Fibroblast of mammary gland (primary cell): Measurements from ENCODE around the gene NDEL1.

Experiments used
- DNase-seq: peaks from one replicate; pipeline ENCODE4 v3.0.0-alpha.2; 2010; ENCODE audit warnings: low read depth
- H3K4me3 ChIP-seq: 2 replicates; pipeline ENCODE4 v1.5.1; 2011; ENCODE audit warnings: low read depth, mild to moderate bottlenecking, low read length, moderate library complexity; ENCODE audit not compliant: control insufficient read depth
- CTCF ChIP-seq: conservative IDR thresholded peaks from 2 replicates; pipeline ENCODE4 v1.5.1; 2011; ENCODE audit warnings: low read depth, low read length, inconsistent platforms; ENCODE audit not compliant: control insufficient read depth, insufficient read depth

The NDEL1 gene

GRCh38 chr17:8435245-8436168 is at the start of gene NDEL1:
Gene NDEL1 (plus strand): TSS chr17:8435884. CDS start chr17:8444272, 8,388 bp downstream.
- DNase-seq: peak; percentile 96
- peak within 1 kb of the TSS; percentile 79 for H3K4me3 ChIP-seq
- TF ChIP-seq CTCF: no peak

GRCh38 chr17:8386841-8387240 is 48.8 kb upstream of the NDEL1 start:
- TF ChIP-seq CTCF: no peak
- H3K4me3 ChIP-seq: no peak overlapping the region
- DNase-seq: no peak

GRCh38 chr17:8387914-8388651 is 47.6 kb upstream of the NDEL1 start:
- no peak overlapping the region for H3K4me3 ChIP-seq
- DNase-seq: no peak
- TF ChIP-seq CTCF: no peak

- no peak for TF ChIP-seq CTCF
- DNase-seq: no peak
- H3K4me3 ChIP-seq: no peak overlapping the region
Observed at GRCh38 chr17:8391711-8392110, 44.0 kb upstream of the NDEL1 start.

- DNase-seq: no peak
- no peak overlapping the region for H3K4me3 ChIP-seq
- no peak for TF ChIP-seq CTCF
Observed at GRCh38 chr17:8392274-8392673, 43.4 kb upstream of the NDEL1 start.

- H3K4me3 ChIP-seq: no peak overlapping the region
- DNase-seq: no peak
- no peak for TF ChIP-seq CTCF
Observed at GRCh38 chr17:8392674-8393469, 42.8 kb upstream of the NDEL1 start.
